RCC 7860 (cell line): ENCODE data around the gene RASGEF1C.
A peak's percentile ranks its signal among the peaks of the same experiment; 100 is the strongest.
"Not testable (repeated sequence)": the region's sequence is repeated elsewhere in the genome, so short reads cannot be mapped to it uniquely, and the experiment has no call there.

Source experiments
- DNase-seq: peaks from one replicate; pipeline ENCODE4 v3.0.0-alpha.2; 2015; ENCODE audit warnings: low spot score
- FAIRE-seq: peaks from 2 replicates; lab custom pipeline; 2012; peaks lifted over from hg19 to GRCh38; lab: Jason Lieb, UNC

RASGEF1C gene

DNA sequence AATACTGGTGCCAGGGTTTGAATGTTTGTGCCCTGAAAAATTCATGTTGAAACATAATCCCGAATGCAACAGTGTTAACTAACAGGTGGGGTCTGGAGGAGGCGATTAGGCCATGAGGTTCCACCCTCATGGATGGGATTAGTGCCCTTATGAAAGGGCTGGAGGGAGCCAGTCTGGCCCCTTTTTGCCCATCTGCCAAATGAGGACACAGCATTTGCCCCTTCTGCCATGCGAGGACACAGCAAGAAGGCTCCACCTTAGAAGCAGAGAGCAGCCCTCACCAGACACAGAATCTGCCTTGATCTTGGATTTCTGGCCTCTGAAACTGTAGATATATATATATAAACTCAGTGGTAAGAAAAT, 104.9 kb downstream of the RASGEF1C start:
- DNase-seq = no peak
- no peak for FAIRE-seq

DNA sequence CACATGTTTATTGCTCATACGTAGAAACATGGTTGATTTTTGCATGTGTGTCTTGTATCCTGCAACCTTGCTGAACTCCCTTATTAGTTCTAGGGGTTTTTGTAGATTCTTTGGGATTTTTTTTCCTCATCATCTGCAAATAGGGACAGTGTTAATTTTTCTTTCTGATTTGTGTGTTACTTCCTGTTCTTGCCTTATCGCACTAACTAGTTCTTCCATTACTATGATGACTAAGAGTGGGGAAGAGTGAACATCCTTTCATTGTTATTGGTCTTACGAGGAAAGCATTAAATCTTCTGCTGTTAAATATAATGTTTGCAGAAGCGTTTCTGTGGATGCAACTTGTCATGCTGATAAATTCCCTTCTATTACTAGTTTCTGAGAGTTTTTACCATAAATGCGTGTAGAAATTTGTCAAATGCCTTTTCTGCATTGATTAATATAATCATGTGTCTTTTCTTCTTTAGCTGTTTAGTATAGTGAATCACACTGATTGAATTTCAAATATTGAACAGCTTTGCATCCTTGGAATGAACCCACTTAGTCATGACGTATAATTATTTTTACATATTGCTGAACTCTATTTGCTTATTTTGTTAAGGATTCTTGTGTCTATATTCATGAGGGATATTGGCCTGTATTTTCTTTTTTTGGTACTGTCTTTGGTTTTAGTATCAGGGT, 105.4 kb downstream of the RASGEF1C start:
- DNase-seq (no peak), FAIRE-seq (no peak)

DNA sequence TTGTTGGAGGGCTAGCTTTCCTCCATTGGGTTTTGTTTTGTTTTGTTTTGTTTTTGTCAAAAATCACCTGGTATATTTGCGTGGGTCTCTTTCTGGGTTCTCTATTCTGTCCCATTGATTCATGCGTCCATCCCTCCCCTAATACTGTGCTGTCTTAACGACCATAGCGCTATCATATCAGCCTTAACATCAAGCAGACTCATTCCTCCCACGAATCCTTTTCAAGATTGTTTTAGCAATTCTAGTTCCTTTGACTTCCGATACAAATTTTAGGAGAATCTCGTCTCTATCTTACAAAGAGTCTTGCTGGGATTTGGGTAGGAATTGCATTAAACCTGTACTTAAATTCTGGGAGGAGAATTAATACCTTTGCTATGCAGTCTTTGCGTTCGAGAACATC, 106.4 kb downstream of the RASGEF1C start:
- DNase-seq (no peak), FAIRE-seq (no peak)

DNA sequence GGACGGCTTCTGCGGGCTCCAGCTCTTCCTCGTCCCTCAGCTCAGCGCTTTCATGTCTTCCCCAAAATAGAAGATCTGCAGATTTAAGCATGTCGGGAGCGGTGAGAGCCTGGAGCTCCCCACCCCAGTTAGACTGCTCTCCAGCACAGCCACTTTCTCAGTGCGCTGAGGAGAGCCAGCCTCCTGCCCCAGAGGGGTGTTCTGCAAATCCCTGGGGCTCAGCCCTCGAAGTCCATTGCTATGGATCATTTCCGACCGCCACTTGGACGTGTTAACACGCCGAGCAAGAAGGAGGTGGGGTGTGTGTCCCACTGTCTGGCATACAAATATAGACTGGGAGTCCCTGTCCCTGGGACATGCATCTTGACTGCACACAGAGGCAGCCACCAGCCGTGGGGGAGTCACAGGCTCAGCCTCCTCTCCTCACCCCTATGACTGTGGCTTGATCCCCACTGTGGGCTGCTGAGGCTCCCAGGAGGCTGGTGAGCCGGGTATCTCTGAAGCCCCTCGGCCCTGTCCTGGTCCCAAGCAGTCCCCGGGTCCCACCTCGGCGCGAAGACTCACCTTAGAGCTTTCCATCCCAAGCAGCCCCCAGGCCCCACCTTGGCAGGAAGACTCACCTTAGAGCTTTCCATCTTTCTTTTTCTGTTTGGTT, 107.4 kb downstream of the RASGEF1C start:
- no peak for FAIRE-seq
- no peak for DNase-seq

DNA sequence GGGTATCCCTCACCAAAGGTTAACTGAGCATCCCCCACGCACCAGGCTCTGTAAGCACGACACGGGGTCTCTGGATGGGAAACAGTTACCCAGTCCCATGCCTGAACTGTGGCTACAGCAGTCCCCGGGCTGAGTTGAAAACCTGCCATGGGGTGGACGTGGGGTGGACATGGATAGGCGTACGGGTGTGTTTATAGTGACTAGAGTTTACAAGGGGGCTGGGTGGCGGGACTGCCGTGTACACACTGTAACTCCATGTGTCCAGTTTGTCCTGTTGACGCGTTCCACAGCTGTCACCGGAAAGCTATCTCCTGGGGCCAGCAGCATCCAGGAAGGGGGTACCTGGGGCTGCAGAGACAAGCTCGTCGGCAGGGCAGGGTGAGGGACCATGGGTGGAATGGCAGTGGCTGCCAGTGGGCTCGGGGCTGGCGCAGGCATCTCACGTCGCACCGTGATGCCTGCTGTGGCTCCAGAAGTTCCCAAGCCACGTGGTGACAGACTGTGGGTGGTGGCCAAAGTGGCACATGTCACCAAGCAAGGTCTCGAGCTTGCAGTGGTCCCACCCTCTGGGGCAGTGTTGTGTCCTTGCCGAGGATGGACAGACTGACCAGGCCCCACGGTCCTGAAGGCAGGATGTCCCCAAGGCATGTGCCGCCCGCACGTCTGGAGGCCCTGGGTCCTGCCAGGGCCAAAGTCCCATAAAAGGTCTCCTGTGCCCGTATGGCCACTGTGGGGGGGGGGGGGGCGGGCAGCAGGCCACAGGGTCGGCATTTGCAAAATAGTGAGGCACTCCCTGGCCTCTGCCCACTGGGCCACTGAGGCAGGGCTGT, 108.2 kb downstream of the RASGEF1C start:
- FAIRE-seq = no peak
- no peak for DNase-seq

DNA sequence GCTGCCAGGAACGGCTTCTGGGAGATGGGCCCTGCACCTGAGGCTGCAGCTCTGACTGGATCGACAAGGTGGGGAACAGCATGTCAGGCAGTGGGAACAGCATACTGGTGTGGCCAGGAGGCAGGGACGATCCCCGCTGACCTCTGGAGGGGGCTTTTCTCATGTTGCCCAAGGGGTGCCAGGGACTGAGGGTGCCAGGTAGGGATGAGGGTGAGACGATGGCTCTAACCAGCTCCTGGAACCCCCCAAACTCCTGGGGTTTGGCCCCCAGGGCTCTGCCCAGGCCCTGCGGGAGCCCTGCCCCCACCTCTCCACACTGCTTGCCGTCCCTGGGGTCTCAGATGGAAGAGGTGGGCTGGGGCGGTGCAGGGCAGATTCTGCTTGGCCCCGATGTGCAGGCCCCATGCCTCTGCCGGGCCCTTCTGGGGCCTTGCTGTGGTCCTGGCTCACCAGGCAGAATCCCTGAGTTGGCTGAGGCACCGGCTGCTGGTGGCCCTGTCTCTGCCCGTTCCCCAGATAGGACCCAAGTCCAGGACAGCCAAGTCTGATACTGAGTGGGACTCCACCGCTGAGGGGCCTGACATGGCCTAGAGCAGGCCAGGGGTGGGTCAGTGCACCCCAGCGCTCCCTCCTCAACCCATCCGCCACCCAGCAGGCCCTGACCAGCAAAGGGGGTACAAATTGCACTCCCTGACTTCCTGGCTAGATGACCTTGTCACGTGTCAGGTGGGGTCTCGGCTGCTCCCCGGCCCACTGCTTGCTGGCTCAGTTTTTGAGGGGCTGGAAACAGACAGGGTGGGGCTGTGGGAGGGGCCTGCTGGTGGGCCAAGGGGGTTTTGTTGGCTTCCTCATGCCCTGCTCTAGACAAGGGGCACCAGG, 109.0 kb downstream of the RASGEF1C start:
- DNase-seq (no peak), FAIRE-seq (no peak)

DNA sequence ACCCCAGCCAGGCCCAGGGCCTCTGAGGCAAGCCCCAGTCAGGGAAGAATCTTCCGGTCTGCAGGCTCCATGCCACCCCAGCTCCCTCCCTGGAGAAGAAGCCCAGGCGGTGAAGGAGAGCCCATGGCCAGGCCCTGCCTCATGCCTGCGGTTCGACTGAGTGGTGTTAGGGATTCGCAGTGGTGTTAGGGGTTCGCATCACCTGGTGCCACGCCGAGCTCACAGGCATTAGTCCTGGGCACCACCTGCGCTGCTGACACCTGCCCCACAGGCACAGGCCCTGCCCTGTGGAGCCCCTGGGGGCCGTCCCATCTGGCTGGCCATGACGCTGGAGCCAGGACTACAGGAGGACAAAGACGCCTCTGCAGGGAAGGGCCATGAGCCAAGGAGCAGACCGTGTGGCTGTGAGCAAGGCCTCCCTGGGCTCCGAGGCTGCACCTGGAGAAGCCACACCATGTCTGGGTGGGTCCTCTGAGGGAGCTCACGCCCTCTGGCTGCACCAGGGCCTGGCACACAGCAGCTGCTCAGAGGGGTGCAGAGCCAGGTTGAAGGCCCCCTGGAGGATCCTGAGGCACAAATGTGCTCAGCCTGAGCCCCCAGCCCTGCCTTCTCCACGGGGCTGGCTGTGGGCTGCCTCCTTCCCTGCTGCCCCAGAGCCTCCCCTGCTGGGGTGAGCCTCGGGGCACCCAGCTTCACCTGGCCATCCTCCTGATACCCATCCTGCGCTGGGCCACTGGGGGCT, 109.8 kb downstream of the RASGEF1C start:
- FAIRE-seq (no peak), DNase-seq (no peak)

DNA sequence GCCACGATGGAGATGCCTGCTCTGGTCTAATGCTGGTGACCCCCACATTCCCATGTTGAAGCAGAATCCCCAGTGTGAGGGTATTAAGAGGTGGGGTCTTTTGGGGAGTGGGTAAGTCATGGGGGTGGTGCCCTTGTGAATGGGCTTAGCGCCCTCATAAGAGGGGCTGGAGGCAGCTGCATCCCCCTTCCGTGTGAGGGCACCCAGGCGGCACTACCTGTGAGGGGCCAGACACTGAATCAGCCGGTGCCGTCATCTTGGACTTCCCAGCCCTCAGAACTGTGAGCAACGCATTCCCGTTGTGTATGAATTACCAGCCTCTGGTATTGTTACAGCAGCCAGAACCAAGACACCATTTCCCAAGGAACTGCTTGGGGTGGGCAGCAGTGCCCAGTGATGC, 110.5 kb downstream of the RASGEF1C start:
- DNase-seq (no peak), FAIRE-seq (no peak)

DNA sequence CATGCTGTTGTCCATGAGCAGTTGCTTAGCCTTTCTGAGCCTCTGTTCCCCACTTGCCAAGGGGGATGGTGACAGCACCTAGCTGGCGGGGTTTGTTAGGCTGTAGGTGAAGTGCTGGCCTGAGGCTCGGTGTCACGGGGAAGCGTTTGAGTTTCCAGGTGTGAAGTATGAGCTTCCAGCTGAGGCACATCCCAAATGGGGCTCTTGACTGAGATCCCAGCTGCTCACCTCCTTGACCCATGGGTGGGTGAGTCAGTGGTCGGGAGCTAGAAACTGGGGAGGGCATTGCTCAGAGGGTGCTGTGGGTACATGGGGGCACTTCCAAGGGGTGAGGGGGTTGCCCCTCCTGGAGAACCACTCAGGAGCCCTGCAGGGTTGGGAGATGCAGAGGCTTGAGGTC, 111.1 kb downstream of the RASGEF1C start:
- FAIRE-seq (no peak), DNase-seq (no peak)

DNA sequence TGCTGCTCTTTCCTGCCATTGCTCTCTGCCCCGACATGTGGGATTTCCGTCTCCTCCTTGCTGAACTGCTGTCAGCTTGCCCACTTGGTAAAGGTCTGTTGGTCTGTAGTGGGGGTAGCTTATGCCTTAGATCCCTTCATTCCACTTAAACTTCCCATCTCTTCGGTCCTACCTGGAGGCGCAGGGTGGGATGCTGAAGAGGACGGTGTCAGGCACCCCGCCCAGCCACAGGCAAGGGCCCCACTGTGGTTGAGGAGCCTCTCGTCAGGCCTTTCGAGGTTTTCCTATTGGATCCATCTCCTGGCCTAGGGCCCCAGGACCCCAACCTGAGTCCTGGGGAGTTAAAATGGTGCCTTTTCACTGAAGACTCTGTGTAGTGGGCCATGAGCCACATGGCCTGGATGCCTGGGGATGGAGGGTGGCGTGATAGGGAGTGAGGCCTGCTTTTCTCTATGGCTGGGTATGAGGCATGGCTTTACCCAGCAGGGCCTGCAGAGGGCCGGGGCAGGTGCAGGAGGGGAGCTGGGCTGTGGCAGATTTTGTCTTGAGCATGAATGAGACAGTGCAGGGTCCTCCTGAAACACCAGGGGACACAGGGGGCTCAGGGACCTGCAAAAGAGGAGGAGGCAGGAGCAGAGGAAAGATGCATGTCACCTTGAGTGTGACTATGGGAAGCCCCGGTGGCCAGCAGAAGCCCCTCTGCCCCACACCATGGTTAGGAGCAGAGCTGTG, 111.7 kb downstream of the RASGEF1C start:
- DNase-seq (no peak), FAIRE-seq (no peak)

DNA sequence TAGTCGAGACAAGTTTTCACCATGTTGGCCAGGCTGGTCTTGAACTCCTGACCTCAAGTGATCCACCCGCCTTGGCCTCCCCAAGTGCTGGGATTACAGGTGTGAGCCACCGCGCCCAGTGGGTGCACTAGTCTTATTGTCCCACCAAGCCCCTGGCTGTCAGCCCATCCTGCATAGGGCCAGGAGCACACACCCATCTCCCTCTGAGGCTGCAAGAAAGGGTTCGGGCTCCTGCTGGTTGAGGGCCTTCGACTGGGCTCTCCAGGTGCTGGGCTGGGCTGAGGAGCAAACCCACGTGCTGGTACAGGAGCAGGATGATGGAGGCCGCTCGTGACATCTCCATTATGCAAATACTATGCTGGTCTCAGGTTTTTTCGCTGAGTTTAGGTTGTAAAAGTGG, 112.4 kb downstream of the RASGEF1C start:
- DNase-seq = no peak
- no peak for FAIRE-seq

DNA sequence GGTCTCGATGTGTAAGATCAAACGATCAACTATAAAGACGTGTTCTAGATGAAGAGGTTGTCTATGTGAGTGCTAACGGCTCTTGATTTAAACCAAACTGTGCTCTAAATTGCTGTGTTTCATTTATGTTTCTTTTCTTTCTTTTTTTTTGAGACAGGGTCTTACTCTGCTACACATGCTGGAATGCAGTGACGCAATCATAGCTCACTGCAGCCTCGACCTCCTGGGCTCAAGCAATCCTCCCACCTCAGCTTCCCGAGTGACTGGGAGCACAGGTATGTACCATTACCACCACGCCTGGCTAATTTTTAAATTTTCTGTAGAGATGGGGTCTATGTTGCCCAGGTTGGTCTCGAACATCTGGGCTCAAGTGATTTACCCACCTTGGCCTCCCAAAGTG, 113.5 kb downstream of the RASGEF1C start:
- FAIRE-seq (no peak), DNase-seq (no peak)

DNA sequence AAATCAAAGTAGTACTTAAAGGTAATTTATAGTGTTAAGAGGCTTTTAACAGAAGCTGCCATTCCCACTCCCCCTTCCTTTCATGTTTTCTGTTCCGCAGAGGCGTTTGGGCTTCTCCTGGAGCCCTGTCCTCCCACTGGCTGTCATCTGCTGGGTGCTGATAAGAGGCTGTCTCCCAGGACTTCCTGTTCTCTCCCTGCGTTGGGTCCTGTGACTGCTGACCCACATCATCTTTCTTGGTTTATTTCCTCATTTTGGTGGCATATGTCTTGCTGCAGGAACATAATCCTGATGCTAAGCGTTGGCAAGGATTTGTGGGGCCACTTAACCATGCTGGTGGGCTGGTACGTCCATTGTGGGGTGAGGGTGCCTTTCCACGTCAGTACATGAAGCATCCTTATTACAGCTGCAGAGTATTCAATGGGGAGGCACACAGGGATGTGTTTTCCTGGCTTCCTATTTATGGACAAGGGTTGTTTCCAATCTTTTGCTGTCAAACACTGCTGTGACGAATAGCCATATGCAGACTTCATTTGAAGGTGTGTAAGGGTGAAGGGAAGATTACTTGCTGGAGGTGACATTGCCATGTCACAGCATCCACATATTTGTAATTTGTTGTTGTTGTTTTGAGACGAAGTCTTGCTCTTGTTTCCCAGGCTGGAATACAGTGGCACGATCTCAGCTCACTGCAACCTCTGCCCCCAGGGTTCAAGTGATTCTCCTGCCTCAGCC, 115.2 kb downstream of the RASGEF1C start:
- FAIRE-seq (no peak), DNase-seq (no peak)

DNA sequence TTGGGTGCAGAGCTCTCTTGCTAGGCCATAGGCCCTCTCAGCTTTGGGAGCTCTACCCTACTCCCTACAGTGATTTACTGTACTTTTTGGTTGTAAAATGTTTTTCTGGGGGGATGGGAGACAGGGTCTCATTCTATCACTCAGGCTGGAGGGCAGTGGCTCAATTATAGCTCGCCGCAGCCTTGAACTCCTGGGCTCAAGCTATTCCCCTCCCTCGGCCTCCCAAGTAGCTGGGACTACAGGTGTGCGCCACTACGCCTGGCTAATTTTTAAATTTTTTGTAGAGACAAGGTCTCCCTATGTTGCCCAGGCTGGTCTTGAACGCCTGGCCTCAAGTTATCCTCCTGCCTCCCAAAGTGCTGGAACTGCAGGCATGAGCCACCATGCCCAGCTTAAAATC, 115.8 kb downstream of the RASGEF1C start:
- no peak for FAIRE-seq
- no peak for DNase-seq

DNA sequence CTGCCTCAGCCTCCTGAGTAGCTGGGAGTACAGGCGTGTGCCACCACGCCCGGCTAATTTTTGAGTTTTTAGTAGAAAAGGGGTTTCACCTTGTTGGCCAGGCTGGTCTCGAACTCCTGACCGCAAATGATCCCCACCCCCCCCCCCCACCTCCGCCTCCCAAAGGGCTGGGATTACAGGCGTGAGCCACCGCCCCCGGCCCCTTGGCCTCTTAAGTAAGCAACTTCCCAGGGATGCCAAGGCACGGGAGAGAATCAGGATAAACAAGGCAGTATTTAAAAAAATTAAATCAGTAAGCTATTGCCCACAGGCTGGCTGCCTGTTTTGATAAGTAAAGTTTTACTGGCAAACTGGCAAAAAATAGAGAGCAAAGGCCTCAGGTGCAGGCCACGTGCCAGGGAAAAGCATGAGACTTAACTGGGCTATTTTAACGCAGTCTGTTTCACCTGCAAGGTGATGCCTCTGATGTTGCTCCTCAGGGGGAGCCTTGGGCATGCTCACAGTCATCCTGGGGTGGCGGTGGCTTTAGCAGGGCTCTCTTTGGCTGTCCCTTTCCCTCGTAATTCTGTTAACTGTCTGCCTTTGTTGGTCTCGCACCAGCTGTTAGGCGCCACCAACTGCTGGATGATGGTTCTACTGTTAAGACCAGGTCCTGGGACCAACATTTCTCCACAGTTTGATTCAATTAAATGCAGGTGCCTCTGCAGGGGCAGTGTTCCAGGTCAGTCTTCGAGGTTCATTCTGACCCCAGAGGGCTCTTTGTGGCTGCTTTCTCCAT, 118.1 kb downstream of the RASGEF1C start:
- DNase-seq (peak; percentile 31), FAIRE-seq (no peak)

DNA sequence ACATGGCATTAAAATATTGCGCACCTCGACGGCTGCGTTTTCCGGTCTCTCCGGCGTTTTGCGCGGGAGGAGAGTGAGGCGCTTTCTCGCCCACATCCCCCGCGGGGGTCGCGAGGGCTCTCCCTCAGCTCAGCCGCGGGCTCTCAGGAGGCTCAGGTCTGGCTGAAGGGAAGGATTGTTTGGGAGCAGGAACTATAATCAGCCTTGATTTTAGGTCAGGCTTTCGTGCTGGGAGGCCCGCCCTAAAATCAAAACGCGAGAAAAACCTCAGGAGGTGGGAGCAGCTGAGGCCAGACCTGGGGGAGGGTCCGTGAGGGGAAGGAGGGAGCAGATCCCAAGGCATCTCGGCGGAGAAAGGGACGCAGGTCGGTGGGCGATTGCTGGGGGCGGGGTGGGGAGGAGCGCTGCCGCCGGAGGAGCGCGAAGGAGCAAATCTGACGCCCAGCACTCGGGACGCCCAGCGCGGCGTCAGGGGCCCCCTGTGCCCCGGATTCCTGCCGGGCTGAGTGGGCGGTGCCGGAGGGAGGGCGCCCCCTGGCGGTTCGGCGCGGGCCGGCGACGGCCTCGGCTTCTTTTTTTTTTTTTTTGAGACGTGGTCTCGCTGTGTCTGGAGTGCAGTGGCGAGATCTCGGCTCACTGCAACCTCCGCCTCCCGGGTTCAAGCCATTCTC, 118.8 kb downstream of the RASGEF1C start:
- no peak for FAIRE-seq

DNA sequence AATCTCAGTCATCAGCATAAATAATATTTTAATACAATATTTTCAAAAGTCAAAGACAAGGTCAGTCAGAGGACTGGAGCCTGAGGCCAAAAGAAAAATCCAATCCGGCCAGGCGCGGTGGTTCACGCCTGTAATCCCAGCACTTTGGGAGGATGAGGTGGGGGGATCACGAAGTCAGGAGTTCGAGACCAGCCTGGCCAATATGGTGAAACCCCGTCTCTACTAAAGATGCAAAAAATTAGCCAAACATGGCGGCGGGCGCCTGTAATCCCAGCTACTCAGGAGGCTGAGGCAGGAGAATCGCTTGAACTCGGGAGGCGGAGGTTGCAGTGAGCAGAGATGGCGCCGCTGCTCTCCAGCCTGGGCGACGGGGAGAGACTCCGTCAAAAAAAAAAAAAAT, 119.4 kb downstream of the RASGEF1C start:
- DNase-seq, FAIRE-seq: not testable (repeated sequence)

More for the DNA sequence above, 118.8 kb downstream of the RASGEF1C start:
- DNase-seq = no peak

DNA sequence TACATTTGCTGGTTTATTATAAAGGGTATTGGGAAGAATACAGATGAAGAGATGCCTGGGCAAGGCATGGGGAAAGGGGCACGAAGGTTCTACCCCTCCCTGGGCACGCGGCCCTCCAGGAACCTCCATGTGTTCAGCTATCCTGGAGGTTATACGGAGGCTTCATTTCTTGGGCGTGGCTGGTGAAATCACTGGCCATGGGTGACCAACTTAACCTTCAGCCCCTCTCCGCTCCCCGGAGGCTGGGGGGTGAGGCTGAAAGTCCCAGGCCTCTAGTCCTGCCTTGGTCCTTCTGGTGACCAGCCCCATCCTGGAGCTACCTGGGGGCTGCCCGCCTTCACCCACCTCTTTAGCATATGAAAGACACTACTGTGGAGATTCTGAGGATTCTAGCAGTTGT, 120.5 kb downstream of the RASGEF1C start:
- FAIRE-seq (no peak), DNase-seq (no peak)
